ENCODE measurements around the gene PRKD1.
"Not testable (repeated sequence)": the region's sequence is repeated elsewhere in the genome, so short reads cannot be mapped to it uniquely, and the experiment has no call there.

Gene PRKD1

DNA sequence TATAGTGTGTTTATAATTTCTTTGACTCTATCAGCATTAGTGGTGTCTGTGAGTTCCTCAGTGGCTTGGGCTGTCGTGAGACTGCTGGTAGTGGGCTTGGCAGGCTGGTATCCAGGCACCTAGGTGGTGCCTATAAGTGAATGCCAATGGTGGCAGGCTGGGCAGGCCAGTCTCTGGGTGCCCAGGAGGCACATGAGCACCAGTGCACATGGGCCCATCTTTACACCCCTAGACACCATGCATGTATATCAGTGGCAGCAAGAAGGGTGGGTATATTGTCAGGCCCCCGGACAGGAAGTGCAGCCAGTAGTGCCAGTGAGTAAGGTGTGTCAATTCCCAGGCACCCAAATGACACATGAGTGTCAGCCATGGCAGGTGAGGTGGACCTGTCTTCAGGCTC, 138.2 kb downstream of the PRKD1 start:
- no peak for DNase-seq

DNA sequence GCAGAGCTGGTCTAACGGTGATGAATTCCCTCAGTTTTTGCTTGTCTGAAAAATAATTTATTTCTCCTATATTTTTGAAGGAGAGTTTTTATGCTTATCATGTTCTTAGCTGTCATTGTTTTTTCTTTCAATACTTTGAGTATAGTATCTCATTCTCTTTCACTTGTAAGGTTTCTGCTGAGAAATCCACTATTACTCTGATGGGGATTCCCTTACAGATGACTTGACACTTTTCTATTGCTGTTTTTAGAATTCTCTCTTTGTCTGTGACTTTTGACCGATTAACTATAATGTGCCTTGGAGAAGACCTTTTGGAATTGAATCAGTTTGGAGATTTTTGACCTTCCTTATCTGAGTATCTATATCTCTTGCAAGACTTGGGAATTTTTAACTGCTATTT, 139.6 kb downstream of the PRKD1 start:
- DNase-seq, result no peak

DNA sequence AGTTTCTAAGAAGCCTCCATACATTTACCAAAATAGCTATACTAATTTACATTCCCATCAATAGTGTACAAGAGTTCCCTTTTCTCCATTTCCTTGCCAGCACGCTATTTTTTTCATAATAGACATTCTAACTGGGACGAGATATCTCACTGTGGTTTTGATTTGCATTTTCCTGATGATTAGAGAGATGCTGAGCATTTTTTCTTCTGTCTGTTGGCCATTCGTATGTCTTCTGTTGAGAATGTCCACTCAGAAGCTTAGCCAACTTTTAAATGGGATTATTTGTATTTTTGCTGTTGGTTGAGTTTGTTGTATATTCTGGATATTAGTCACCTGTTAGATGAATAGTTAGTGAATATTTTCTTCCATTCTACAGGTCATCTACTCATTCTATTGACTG, 144.1 kb downstream of the PRKD1 start:
- no peak for DNase-seq

DNA sequence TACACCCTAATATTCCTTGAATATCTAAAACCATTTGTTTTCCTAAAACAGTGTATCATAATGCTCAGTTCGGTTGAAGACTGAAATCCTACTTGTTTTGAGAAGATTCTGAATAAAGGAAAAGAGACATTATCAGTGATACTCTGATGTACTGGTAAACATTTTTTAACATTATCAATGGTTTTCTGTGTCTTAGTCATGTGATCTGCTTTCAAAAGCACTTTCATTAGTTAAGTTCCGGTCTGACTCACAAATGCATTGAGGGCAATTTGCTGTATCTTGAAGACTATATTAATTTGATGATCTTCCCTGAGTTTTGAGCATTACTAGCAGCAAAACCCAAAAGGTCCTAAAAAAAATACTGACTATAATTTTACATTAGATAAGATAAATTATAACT, 145.6 kb downstream of the PRKD1 start:
- DNase-seq, result no peak

DNA sequence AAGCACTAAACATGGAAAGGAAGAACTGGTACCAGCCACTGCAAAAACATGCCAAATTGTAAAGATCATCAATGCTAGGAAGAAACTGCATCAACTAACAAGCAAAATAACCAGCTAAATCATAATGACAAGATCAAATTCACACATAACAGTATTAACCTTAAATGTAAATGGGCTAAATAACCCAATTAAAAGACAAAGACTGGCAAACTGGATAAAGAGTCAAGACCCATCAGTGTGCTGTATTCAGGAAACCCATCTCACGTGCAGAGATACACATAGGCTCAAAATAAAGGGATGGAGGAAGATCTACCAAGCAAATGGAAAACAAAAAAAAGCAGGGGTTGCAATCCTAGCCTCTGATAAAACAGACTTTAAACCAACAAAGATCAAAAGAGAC, 150.5 kb downstream of the PRKD1 start:
- DNase-seq, result not testable (repeated sequence)

DNA sequence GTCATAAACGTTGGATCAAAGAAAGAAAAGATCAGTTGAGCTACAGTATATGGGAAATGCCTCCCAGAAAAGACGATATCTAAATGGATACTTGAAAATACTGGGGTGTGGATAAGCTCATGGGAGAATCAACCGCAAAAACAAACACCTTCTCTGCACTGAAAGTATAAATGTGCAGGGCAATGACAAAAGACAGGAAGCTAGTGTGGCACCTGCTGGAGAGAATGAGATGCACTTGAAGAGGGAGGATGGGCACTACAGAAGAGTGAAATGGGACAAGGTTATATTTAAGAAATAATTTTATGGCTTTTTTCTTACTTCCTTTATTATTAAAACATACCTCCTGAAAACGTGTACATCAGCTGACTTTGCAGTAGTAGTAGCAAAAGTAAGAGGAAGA, 153.7 kb downstream of the PRKD1 start:
- DNase-seq, result no peak

DNA sequence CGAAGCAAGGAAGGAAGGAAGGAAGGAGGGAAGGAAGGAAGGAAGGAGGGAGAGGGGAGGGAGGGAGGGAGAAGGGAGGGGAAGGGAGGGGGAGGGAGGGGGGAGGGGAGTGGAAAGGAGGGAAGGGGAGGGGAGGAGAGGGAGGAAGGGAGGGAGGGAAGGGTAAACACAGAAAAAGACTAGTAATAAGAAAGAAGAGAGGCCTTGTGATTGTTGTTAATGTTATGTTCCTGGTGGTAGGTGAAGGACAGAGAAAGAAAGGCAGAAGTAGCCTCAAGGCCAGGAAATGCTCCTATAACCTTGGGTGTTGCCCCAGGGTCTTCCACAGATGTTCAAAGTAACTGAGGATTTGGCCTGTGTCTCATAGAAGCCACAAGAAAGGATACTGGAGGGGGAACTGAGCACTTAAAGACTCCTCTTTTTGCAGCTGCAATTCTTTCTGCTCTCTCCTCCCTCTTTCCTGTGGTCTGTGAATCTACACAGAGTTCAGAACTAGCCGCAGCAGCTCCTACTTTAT, 164.2 kb downstream of the PRKD1 start:
- DNase-seq, result no peak

DNA sequence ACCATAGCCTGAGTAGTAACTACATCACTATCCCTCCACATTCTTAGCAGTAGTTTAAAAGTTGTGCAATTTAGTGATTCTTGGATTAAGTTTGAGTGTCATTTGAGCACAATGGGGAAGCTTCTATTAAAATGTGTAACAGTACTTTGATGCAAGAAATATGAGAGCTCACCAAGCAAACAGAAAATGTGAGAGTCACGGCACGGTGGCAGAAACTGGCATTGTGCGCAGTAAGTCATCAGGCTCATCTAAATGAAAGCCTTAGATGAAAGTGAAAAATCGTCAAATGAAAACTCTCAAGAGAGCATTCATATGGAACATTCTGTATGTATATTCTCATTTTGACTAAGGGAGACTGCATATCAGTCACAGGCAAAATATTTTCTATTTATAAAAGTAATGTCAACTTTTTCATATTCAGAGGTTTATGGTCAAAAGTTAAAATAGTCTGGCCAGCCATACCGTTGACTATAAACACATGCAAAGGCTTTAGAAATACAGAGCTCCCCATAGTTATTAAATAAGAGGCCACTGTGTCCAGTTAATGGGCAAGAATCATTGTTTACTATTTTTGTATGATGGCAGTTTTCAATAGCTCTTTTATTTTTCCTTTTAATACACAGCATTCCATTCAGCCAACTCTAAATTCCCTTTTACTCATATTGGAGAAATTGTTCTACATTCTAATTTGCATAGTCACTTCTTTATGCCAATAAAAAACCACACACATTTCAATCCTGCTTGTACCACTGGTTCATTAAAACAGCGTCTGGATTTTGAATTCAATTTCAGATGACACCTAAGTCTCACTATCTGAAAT, 167.9 kb downstream of the PRKD1 start:
- DNase-seq, result no peak

DNA sequence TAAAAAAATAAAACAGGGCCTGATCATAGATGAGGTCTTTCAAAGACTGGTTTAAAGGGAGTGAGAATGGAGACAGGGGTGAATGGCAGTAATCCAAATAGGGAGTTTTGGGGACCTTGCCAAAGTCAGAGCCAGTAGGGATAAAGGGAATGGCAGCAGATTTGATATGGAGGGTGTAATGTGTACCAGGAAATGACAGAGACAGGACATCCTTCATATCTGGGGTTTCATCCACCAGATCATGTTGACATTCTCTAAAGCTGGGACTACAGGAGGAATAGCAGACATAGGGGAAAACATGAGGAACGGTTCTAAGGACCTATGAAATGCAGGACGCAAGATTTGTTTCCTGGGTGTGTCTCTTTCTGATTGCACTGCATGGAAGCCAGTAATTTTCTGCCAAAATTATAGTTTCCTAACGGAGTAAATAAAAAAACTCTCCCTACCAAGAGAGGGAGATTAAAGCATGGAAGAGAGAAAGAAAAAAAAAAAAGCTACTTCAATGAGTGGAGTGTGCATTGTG, 169.9 kb downstream of the PRKD1 start:
- DNase-seq, result no peak

DNA sequence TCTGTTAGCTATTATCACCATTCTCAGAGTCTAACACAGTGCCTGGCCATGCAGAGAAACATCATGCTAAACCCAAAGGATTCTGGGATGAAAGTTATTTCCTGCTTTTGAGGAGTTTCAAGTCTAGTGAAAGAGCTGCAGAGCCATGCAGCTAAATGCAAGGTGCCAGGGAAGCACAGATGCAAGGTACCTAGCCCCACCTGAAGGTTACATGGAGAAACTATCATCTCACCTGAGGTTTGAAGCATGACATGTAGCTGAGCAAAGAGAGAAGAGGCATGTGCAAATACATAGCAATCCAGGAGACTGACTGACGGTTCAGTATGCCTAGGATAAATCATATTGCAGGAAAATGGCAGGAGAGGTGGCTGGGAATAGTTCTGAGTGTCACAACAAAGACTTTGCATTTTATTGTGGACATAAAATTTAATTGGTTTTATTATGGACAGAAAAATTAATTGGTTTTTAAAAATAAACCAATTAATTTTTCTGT, 170.4 kb downstream of the PRKD1 start:
- DNase-seq, result no peak

DNA sequence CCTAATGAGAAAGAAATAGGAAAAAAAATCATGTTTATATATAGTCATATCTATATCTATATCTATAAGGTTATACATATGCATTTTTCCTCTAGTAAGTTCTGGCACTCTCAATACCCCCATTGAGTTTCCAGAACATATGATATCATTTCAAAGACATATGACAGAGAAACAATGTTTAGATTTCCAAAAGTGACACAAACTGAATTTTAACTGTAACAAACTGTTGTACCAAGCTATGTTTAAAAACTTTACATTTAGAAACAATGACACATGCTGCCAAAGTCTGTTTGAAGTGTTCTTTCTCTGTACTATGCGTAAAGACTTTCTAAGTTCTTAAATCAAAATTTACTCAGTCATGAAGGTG, 171.6 kb downstream of the PRKD1 start:
- DNase-seq, result no peak

DNA sequence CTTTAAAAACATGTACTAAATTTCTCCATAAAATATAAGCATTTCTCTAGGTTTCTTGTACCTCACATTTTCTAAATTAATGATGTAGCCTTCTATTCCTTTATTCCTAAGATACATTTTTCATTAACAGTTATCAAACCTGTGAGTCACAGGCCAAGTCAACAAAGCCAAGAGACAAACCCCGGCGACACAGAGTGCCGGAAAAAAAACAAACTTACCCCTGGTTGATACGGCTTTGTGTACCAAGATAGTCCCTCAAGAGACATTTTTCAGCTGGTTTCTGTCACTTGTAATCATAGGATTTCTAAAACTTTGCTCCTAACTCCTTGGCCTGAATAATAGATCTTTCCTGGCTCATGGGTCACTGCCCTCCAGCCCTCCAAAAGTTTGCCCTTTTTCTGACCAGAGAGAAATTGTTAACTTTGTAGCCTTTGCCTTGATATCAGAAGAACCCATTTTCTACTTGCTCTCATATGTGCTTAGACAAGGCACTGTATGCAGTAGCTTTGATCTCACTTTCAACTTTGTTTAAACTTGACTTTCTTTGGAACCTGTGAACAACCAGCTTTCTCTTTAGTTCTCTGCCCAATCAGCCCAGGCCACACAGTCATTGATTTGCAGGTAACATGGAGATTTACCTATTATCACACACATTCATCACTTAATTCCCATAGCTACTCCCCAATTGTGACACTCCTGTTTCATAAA, 172.2 kb downstream of the PRKD1 start:
- DNase-seq, result no peak

DNA sequence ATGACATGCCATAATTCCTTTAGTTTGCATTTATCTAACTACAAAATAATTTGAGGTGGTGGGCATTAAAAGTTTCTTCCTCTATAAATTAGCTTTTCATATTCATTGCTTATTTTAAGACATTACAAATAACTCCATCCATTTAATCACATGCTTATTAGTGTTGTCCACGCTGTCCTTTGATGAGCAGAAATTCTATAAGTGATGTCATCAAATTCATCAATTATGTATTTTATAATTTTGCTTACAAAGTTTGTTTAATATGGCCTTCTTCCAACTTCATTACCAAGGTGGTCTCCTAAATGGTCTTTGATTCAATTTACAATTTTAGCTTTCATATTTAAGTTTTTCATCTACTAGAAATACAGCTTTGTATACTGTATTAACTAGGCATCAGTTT, 173.5 kb downstream of the PRKD1 start:
- no peak for DNase-seq

DNA sequence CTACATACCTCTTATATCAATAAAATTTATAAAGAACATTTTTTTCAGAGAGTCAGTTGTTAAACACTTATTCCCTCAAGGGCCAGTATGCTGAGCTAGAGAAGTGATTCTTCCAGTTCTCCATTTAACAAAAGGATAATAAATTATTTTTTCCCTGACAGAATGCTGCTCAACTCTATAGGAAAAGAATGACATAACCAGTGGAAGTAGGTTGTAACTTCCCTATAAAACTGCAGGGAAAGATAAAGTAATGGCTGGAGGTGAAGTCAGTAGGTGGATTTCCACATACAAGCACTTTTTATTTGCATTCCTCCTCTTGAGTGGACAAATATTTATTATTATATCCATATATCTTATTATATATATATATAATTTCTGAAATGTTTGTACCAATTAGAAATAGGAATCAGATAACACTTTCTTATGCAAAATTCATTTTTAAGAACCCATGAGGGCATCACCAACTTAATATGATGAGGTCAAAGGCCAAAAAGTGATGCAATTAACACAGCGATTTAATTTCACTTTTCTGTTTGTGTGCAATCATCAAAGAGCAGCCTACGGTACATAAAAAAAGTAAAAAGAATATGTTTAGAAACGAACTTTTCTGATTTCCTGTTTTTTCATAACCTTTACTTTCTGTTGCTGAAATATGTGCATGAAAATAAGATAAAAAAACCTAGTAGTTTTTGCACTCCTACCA, 175.3 kb downstream of the PRKD1 start:
- DNase-seq, result no peak

DNA sequence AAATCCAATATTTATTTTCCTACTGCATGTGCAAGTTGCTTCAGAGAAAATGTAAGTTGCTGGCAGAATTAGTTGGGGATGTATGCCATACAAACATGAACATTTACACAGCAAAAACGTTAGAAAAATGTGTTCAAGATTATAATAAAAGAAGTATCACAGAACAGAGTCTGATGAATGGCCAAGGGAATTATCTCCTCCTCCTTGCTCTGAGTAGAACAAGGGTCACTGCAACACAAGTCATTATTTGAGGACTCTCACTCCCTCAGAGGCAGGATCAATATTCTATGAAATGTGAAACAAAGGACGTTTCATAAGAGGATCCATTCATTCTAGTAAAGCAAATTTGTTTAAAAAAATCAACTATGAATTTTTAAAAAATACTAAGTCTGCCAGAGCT, 177.8 kb downstream of the PRKD1 start:
- no peak for DNase-seq

DNA sequence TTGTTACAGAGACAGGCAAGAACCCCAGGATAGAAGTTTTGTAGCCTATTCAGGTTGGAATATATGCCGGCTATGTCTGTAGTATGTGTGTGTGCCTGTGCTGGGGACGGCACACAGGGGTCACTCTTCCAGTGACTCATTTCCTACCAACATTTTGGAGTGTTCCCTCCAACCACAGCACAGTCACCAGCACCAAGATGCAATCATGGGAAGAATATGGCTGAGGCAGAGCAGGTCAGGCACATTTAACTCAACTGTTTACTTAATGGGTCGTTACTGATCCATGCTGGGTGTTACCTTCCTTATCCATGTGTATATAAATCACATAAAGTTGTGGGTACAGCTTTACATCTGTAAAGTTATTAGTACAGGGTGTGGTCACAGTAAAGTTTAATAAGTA, 178.3 kb downstream of the PRKD1 start:
- DNase-seq, result no peak

DNA sequence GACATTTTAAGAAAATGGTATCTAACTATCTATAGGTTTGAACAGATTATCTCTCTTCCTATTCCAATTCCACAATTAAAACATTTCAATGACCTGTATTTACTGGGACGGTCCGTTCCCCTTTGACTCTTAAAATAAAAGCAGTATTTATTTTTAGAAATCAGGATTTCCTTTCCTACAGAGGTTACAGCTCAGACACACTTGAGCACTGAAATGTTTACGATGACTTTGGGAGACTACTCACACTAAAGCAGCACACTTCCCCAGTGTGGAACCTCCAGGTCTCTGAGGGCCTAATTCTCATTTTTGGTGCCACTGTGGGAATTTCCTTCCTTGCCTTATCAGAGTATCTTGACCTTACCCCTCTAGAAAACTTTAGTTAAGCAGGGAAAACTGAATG, 181.8 kb downstream of the PRKD1 start:
- no peak for DNase-seq

DNA sequence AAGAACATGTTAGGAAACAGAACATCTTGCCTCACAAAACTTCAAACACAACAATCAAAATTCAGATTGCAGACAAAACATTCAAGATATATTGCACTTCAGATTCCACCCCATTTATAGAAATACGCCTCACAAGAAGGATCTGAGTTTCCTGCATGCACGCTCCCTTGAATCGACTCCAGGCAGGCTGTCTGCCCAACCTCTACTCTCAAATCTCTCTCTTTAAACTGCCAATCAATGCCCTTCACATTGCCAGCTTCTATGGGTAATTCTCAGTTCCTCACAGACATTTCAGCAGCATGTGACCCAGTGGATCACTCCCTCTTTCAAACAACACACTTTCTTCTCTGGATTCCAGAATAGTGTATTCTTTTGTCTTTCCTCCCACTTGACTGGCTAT, 184.1 kb downstream of the PRKD1 start:
- no peak for DNase-seq

DNA sequence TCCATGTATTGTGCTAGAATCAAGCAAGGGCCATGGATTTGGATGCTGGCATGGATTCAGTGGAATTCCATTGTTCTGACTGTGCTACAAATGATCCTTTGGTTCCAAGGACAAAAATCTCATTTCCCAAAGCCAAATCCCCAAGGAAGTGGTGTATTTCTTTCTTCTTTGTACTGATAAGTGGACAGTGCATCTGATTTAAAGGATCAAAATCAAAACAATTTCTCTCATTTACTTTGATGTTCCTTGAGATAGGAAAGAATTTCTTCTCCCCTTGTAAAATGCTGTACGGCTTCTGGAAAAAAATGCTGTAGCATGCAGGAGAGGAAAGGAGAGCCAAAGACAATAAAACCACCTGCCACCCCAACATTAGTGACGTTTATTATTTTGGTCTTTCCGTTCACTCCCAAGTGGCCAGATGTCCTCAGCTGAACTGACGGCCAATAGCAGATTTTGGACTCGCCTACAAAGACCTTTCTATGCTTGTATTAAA, 185.7 kb downstream of the PRKD1 start:
- DNase-seq, result no peak

DNA sequence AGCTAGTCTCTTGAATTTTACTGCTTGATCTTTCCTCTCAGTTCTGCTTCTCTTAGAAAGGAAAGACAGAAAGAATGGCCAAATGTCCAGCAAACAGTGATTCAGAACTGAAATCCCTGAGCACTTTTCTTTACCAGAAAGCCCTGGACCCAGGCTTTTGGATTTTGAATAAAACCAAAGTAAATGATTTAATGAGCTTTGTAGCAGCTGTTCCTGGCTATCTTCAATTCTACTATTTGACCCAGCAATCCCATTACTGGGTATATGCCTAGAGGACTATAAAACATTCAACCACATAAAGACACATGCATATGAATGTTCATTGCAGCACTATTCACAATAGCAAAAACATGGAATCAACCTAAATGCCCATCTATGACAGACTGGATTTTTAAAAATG, 187.2 kb downstream of the PRKD1 start:
- DNase-seq, result no peak

DNA sequence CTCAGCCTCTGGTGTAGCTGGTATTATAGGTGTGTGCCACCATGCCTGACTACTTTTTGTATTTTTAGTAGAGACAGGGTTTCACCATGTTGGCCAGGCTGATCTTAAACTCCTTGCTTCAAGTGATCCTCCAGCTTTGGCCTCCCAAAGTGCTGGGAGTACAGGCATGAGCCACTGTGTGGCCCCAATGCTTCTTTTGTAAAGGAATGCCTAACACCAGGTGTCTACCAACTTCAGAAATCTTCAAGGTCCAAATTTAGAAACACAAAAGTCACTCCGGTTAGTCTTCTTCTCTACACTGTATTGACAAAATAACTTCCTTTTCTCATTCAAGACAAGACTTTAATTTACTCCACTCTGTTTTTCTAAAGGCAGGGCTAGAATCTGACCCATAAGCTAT, 188.7 kb downstream of the PRKD1 start:
- no peak for DNase-seq

DNA sequence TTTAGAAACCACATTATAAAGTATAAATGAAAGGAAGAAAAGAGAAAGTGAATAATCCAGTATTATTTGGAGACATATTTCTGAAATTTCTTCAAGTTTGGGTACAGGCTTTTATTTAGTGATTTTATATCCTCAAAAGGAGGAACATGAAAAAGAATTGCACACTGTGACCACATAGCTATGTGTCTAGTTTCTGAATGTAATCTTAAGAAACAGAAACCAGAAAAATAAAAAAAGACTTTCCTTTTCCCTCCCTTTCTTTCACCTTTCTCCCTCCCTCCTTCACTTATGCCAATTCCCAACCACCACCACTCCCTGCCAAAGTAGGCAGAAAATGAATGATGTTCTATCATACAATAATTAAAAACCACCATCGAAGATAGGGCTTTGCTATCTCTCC, 189.6 kb downstream of the PRKD1 start:
- no peak for DNase-seq

DNA sequence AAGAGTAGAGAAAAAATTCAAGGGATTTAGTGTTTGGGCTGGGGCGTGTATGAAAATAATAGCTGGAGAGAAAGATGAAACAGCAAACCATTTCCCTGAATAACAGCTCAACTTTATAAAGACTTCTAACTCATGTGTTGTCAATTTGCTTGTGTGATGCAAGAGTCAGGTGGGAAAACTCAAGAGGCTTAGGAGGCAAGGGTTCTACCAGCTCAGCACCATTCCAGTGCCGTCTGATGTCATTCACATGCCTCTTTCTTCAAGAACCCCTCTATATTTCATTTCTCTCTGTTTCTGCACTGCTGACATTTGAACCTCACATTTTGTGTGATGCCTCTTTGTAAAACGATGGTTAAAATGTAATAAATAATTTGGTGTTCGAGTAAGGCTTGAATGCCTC, 192.2 kb downstream of the PRKD1 start:
- DNase-seq, result no peak

Data from CD4-positive, alpha-beta T cell treated with Interleukin-10 for 1 hour (primary cell).